HCT116 (cell line): ENCODE data around the gene PLEKHM1. TPM values are rescaled to one million over a fixed set of nuclear protein-coding genes. Genes with fewer than 3 reads are reported as not detected.

Source experiments
- ATAC-seq: fragments of 200-7000 bp; cut with Tn5 transposase; 2 replicates; pipeline ENCODE4 v1.9.1; 2020; ENCODE audit warnings: mild to moderate bottlenecking, moderate library complexity
- BruUV-seq: library from RNA; stranded (reverse); fragments of 400-500 nt; replicated peaks from 2 replicates; lab custom pipeline; 2021; lab: Mats Ljungman, UMichigan
- CTCF ChIA-PET: fragments of 300-600 bp; sonication (Branson Sonifier 250); formaldehyde crosslinking; loops from one replicate; lab custom pipeline; 2021; ENCODE audit warnings: antibody characterized with exemption; lab: Charles Lee
- POLR2A ChIA-PET: fragments of 300-600, 350-600 bp; sonication (Branson Sonifier 250); formaldehyde crosslinking; loops from one replicate; lab custom pipeline; 2021; ENCODE audit warnings: antibody characterized with exemption; lab: Charles Lee
- RAD21 ChIA-PET, 2 experiments: fragments of 300-600 bp; sonication (Branson Sonifier 250); formaldehyde crosslinking; loops; one replicate each; lab custom pipeline; 2023; ENCODE audit warnings: low total read pairs in 2 of 2; ENCODE audit not compliant: uncharacterized antibody in 2 of 2, unreplicated experiment in 2 of 2, low non-redundant PET in 1 of 2; lab: Charles Lee
- DNase-seq: peaks from one replicate; pipeline ENCODE4 v3.0.0-alpha.2; 2010; ENCODE audit warnings: low read depth, low spot score
- H2AFZ ChIP-seq: fragments of 200-600 bp; shearing (Covaris generic), sonication (generic); 2 replicates; pipeline ENCODE4 v1.6.1; 2017; ENCODE audit warnings: low read depth, mixed run types, mixed read lengths, antibody characterized with exemption, low read length; ENCODE audit not compliant: poor library complexity, severe bottlenecking
- H3K27ac ChIP-seq: 2 replicates; pipeline ENCODE4 v1.5.1; 2012; ENCODE audit warnings: low read depth, low read length
- H3K27me3 ChIP-seq: fragments of 200-600 bp; sonication (generic); 2 replicates; pipeline ENCODE4 v1.6.1; 2016; ENCODE audit warnings: mixed run types, low read length, mixed read lengths; ENCODE audit not compliant: insufficient read depth
- H3K36me3 ChIP-seq, 2 experiments: fragments of 200-500 bp in 1 of 2; fragments of 200-600 bp in 1 of 2; sonication (Bioruptor generic) in 1 of 2; sonication (generic) in 1 of 2; 2 replicates each; pipeline versions ENCODE4 v1.5.1 to v1.6.1; 2014 to 2016; ENCODE audit warnings: low read length in 2 of 2, inconsistent platforms in 1 of 2, mixed read lengths in 1 of 2, mixed run types in 1 of 2; ENCODE audit not compliant: insufficient read depth in 2 of 2, control insufficient read depth in 1 of 2
- H3K4me1 ChIP-seq, 2 experiments: fragments of 200-600 bp in 1 of 2; sonication (generic) in 1 of 2; 2 replicates each; pipeline versions ENCODE4 v1.5.1 to v1.6.1; 2012 to 2017; ENCODE audit warnings: low read length in 2 of 2, inconsistent platforms in 1 of 2, mild to moderate bottlenecking in 1 of 2, mixed read lengths in 1 of 2, mixed run types in 1 of 2, moderate library complexity in 1 of 2; ENCODE audit not compliant: insufficient read depth in 2 of 2, control insufficient read depth in 1 of 2
- H3K4me2 ChIP-seq: fragments of 200-600 bp; sonication (generic); 2 replicates; pipeline ENCODE4 v1.6.1; 2017; ENCODE audit warnings: mixed run types, low read length, mixed read lengths
- H3K4me3 ChIP-seq, 2 experiments: fragments of 200-600 bp in 1 of 2; sonication (generic) in 1 of 2; replicated peaks in 1 of 2; 2 replicates each; pipeline ENCODE4 v1.5.1; 2011 to 2016; ENCODE audit warnings: low read length in 2 of 2, control low read depth in 1 of 2, low read depth in 1 of 2, mild to moderate bottlenecking in 1 of 2, mixed read lengths in 1 of 2, mixed run types in 1 of 2
- H3K79me2 ChIP-seq: fragments of 200-600 bp; sonication (generic); 2 replicates; pipeline ENCODE4 v1.6.1; 2017; ENCODE audit warnings: mild to moderate bottlenecking, mixed run types, low read length, moderate library complexity, mixed read lengths; ENCODE audit not compliant: insufficient read depth
- H3K9ac ChIP-seq: fragments of 200-600 bp; sonication (generic); 2 replicates; pipeline ENCODE4 v1.6.1; 2016; ENCODE audit warnings: low read length, mixed read lengths
- H3K9me2 ChIP-seq: fragments of 200-600 bp; sonication (generic), shearing (Covaris generic); 2 replicates; pipeline ENCODE4 v1.6.1; 2017; ENCODE audit warnings: mixed run types, mild to moderate bottlenecking, moderate library complexity; ENCODE audit not compliant: insufficient read depth
- H3K9me3 ChIP-seq, 2 experiments: fragments of 200-500 bp in 1 of 2; fragments of 200-600 bp in 1 of 2; sonication (Bioruptor generic) in 1 of 2; sonication (generic) in 1 of 2; 2 replicates each; pipeline ENCODE4 v1.6.1; 2014 to 2017; ENCODE audit warnings: low read length in 2 of 2, mixed read lengths in 2 of 2, inconsistent platforms in 1 of 2, low read depth in 1 of 2, mild to moderate bottlenecking in 1 of 2, mixed run types in 1 of 2, moderate library complexity in 1 of 2; ENCODE audit not compliant: control insufficient read depth in 1 of 2, insufficient read depth in 1 of 2
- H4K20me1 ChIP-seq: fragments of 200-600 bp; sonication (generic), shearing (Covaris generic); 2 replicates; pipeline ENCODE4 v1.6.1; 2017; ENCODE audit warnings: mixed run types, mild to moderate bottlenecking, moderate library complexity; ENCODE audit not compliant: insufficient read depth
- CBX3 ChIP-seq: IDR thresholded peaks from 2 replicates; pipeline ENCODE4 v1.6.1; 2012; ENCODE audit warnings: low read depth
- EGR1 ChIP-seq: IDR thresholded peaks from 2 replicates; pipeline ENCODE4 v1.6.1; 2012; ENCODE audit warnings: low read depth
- ELF1 ChIP-seq: IDR thresholded peaks from 2 replicates; pipeline ENCODE4 v1.6.1; 2012; ENCODE audit warnings: low read depth, borderline replicate concordance
- EZH2 ChIP-seq: fragments of 200-600 bp; sonication (generic); IDR thresholded peaks from 2 replicates; pipeline ENCODE4 v1.6.1; 2017; ENCODE audit warnings: antibody characterized with exemption, mixed run types
- EZH2phosphoT487 ChIP-seq: fragments of 200-600 bp; IDR thresholded peaks from 2 replicates; pipeline ENCODE4 v1.6.1; 2018; ENCODE audit warnings: antibody characterized with exemption, borderline replicate concordance
- POLR2AphosphoS5 ChIP-seq: IDR thresholded peaks from 2 replicates; pipeline ENCODE4 v1.6.1; 2011; ENCODE audit warnings: mild to moderate bottlenecking, low read depth, low read length, moderate library complexity
- RAD21 ChIP-seq: IDR thresholded peaks from 2 replicates; pipeline ENCODE4 v1.6.1; 2012; ENCODE audit warnings: low read depth, mild to moderate bottlenecking
- REST ChIP-seq: IDR thresholded peaks from 2 replicates; pipeline ENCODE4 v1.6.1; 2012; ENCODE audit warnings: low read depth
- SP1 ChIP-seq: IDR thresholded peaks from 2 replicates; pipeline ENCODE4 v1.6.1; 2012; ENCODE audit warnings: low read depth
- TCF7L2 ChIP-seq: IDR thresholded peaks from 2 replicates; pipeline ENCODE4 v1.7.0; 2011; ENCODE audit warnings: borderline replicate concordance, inconsistent platforms; ENCODE audit not compliant: insufficient read depth, insufficient read length; ENCODE audit errors: extremely low read depth
- YY1 ChIP-seq: IDR thresholded peaks from 2 replicates; pipeline ENCODE4 v1.6.1; 2011; ENCODE audit warnings: low read length, low read depth, moderate library complexity, mild to moderate bottlenecking; ENCODE audit not compliant: insufficient replicate concordance; ENCODE audit errors: extremely low read depth
- ZFX ChIP-seq: fragments of 450-650 bp; IDR thresholded peaks from 2 replicates; pipeline ENCODE4 v1.6.1; 2017
- intact Hi-C: fragments of 100-400 bp; cut with micrococcal nuclease; formaldehyde crosslinking; loops from 2 replicates; pipeline ENCODE4 v1.10.0; 2022
- total RNA-seq: library from RNA; stranded (reverse); gene quantifications from one replicate; pipeline ENCODE4 v1.2.1, GENCODE V29; 2021; ENCODE audit not compliant: unreplicated experiment
- TF ChIP-seq, protein P1 (sequence below): IDR thresholded peaks from 2 replicates; pipeline ENCODE4 v1.6.1; 2012

PLEKHM1 gene
- total RNA-seq, 1 experiment from 2014 or later: 32.8 TPM

DNA sequence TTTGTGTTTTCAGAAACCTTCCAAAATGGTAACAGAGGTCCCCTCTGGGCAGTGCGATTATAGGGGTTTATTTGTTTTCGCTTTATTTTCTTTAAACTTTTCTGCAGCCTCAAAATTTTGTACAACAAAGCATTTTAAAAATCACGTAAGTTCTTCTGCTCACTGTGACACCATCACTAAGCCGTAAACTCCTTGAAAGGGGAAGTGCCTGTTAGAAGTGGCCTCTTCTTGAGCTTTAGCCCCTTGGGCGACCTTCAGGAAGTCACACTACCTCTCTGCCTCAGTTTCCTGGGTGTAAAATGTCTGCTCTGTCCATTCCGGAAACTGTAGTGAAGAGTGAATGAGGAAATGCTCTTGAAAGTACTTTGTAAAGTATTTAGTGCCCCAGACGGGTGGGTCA lies 84.4 kb downstream of the PLEKHM1 start:
- ChIA-PET CTCF (interaction anchor here (1.6 kb wide), 1 partner anchor 20 kb away, joined by 4 read pairs; no protein-coding TSS in a partner anchor), POLR2A (no interaction called here), RAD21 (no interaction called here)
- no peak overlapping the region for H3K27ac ChIP-seq
- intact Hi-C loops: no loop called here
- H3K4me3 ChIP-seq: no peak overlapping the region
- H3K9me3 ChIP-seq: no peaks in the 10 kb centered on the region
- BruUV-seq: no TSS peak
- no peaks in the 10 kb centered on the region for H4K20me1 ChIP-seq
- TF ChIP-seq, protein P1, sequence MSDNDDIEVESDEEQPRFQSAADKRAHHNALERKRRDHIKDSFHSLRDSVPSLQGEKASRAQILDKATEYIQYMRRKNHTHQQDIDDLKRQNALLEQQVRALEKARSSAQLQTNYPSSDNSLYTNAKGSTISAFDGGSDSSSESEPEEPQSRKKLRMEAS: no peak
- TF ChIP-seq YY1 (no peak), CBX3 (no peak), EZH2 (no peak), ELF1 (no peak), ZFX (no peak), POLR2AphosphoS5 (no peak)
- ATAC-seq (no peak), DNase-seq (no peak)
- no peaks in the 10 kb centered on the region for H3K9me2 ChIP-seq
- H3K79me2 ChIP-seq: peaks cover 9% of the 10 kb centered on the region; the same call in 1 of the 2 replicates
- no peak overlapping the region for H2AFZ ChIP-seq
- H3K36me3 ChIP-seq: peaks cover 0 to 32% of the 10 kb centered on the region in 2 experiments; a peak in 2 of 4 replicates
- no peak overlapping the region for H3K9ac ChIP-seq
- no peaks in the 10 kb centered on the region for H3K27me3 ChIP-seq
- no peak overlapping the region for H3K4me2 ChIP-seq
- peaks cover 0 to 11% of the 10 kb centered on the region in 2 experiments; a peak in 1 of 4 replicates for H3K4me1 ChIP-seq

DNA sequence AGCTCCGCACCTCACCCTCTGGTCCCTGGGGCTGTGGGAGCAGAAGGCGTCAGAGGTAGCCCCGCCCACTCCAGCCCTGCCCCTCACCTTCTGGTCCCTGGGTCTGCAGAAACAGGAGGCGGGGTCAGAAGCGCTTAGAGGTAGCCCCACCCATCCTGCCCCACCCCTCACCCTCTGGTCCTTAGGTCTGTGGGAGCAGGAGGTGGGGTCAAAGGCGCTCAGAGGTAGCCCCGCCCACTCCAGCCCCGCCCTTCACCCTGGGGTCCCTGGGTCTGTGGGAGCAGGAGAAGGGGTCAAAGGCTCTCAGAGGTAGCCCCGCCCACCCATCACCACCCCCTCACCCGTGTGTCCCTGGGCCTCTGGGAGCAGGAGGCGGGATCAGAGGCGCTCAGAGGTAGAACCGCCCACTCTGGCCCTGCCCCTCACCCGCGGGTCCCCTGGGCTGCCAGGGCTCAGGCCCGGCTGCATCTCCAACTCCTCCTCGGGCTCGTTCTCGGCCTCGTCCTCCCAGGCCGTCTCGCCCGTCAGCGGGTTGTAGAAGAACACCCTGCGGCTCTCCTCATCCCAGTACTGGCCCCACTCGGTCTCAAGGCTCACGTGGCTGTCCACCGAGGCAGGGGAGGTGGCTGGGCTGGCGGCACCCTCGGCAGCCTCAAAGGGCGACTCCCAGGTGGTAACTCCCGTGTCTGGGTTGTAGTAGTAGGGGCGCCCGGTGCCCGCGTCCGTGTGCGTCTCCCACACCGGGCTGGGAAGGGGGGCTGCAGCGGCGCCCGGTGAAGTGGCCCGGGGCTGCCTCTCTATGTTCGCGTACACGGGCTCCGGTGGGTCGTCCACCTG lies 85.1 kb downstream of the PLEKHM1 start:
- RAD21 ChIA-PET: no interaction called here
- intact Hi-C loops: no loop called here
- DNase-seq (no peak), ATAC-seq (peak; percentile 77)
- Histone ChIP-seq H3K4me1 (peaks cover 0 to 11% of the 10 kb centered on the region in 2 experiments; a peak in 1 of 4 replicates), H3K9ac (no peak overlapping the region), H3K9me3 (no peaks in the 10 kb centered on the region), H3K27me3 (no peaks in the 10 kb centered on the region), H3K27ac (no peak overlapping the region), H4K20me1 (no peaks in the 10 kb centered on the region), H2AFZ (no peak overlapping the region), H3K9me2 (no peaks in the 10 kb centered on the region), H3K79me2 (peaks cover 8% of the 10 kb centered on the region; the same call in 1 of the 2 replicates), H3K4me3 (no peak overlapping the region), H3K4me2 (no peak overlapping the region), H3K36me3 (peaks cover 0 to 35% of the 10 kb centered on the region in 2 experiments; a peak in 2 of 4 replicates)
- CTCF ChIA-PET: no interaction called here
- BruUV-seq: no TSS peak
- POLR2A ChIA-PET: no interaction called here
- TF ChIP-seq ZFX: no peak
- no peak for TF ChIP-seq YY1
- TF ChIP-seq REST: no peak
- no peak for TF ChIP-seq RAD21
- TF ChIP-seq TCF7L2: no peak
- TF ChIP-seq EZH2: no peak
- TF ChIP-seq, protein P1: no peak
- TF ChIP-seq EGR1: no peak
- no peak for TF ChIP-seq SP1
- no peak for TF ChIP-seq EZH2phosphoT487
